Stimulated activated CD4-positive, alpha-beta T cell treated with anti-CD3 and anti-CD28 coated beads, Interleukin-2, amount 100 ng/mL, for 4 hours (primary cell): Measurements from ENCODE around the gene MED28.

Experiments used
- DNase-seq: peaks from one replicate; pipeline ENCODE4 v3.0.0-alpha.2; 2020; ENCODE audit warnings: low read depth

The MED28 gene

DNA sequence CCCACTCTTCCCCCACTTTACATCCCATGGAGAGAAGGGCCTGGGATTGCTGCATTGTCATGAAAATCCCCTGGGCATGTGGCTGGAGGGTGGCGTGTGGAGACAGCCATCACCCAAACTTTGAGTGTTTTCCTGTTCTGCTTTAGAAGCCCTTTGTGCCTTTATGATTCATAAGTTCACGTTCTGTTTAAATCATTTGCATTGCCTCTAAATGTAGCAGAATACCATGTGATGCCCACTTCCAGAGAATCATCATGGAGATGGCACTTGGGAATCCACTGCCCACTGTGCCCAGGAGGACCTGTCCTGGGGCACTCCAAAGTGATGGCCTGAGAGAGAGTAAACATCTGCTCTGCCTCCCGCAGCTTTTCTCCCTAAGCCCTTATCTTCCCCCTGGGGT, 52.8 kb downstream of the MED28 start:
- DNase-seq = no peak

GRCh38 chr4:17667653-17668201, 53.3 kb downstream of the MED28 start:
- no peak for DNase-seq

- DNase-seq = no peak
These were observed 56.0 kb downstream of the MED28 start for GRCh38 chr4:17670423-17670822.

GRCh38 chr4:17680559-17681280, 66.3 kb downstream of the MED28 start:
- DNase-seq = no peak

DNA sequence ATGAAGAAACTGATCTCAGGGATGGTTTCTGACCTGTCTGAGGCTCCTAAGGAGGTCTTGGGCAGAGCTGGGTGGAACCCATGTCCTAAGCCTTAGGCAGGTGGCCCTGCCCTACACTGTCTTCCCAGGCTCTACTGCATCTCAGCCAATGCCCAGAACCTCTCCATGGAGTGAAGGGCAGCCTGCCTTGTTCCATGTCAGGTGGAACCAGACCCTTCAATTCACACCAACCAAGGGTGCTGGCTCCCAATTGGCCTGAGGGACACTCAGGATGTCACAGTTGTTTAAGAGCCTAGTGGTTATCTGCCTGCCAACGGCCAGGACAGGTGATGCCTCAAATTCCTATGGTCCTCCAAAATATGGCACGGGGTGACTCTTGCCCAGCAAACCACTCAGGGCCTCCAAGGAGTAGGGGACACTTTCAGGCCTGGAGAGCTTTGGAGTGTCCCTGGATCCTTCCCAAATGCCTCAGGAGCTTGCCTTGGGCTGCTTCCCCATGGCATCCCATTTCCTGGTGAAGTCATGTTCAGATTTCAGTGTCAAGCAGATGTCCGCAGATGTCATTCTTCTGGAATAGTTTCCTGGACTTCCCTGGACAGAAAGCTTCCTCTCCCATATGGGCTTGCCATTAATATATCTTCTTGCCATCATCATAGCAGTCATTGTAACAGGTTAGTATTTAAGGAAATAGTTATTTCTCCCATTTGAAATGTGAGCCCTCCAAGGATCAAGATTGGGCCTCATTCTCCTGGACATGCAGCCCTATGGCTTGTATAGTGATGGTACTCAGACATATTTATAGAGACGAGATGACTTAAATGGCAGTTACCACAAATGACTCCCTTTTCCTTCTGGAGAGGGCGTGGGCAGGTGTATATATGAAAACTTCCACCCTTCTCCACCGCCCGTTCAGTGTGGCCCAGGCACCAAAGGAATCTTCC, 67.1 kb downstream of the MED28 start:
- no peak for DNase-seq

GRCh38 chr4:17682222-17682566, 67.8 kb downstream of the MED28 start:
- DNase-seq = no peak
